Measurements from ENCODE around the gene FZR1.
"Not testable (repeated sequence)": the region's sequence is repeated elsewhere in the genome, so short reads cannot be mapped to it uniquely, and the experiment has no call there.

Gene FZR1

DNA sequence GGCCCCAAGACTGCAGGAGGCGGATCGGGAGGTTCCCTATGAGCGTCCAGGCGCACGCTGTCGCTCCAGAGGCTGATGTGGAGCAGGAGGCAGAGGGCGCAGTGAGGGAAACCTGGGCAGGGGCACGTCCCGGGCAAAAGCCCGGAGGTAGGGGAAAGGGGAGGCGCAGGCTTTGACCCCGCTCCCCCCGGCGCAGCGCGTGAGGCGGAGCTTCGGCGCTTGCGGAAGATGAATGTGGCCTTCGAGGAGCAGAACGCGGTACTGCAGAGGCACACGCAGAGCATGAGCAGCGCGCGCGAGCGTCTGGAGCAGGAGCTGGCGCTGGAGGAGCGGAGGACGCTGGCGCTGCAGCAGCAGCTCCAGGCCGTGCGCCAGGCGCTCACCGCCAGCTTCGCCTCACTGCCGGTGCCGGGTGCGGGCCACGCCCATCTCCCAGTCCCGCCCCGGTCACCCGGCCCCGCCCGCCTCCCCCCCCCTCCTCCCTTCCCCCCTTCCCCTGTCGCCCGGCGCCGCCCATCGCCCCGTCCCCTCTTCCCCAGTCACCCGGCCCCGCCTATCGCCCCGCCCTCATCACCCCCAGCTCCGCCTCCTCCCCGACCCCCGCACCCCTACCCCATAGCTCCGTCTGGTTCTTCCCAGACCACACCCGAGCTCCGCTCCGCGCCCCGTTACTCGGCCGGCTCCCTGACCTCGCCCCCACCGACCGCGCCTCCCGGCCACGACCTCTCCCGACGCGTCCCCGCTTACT lies 70.8 kb downstream of the FZR1 start:
- DNase-seq = no peak

DNA sequence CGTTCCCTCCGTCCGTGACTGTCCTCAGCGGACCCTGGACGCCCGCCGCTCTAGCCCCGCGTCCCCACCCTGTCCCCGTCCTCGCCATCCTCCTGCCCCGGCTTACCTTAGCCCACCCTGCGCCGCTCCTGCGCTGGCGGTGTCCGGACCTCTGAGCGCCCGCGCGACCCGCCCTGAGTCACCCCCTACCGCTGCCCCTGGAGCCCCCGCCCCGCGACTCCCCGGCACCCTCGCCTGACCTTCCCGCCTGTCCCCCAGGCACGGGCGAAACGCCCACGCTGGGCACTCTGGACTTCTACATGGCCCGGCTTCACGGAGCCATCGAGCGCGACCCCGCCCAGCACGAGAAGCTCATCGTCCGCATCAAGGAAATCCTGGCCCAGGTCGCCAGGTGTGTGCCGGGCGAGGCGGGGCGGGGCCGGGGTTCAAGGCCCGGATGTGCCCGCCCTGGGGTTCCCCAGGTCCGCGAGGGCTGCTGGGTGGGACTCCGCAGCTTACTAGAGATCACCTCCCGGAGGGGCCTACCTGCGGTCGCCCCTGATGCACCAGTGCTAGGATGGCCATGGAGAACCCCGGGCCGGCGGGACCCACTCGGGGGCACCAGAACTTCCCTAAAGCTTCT lies 71.7 kb downstream of the FZR1 start:
- no peak for DNase-seq

DNA sequence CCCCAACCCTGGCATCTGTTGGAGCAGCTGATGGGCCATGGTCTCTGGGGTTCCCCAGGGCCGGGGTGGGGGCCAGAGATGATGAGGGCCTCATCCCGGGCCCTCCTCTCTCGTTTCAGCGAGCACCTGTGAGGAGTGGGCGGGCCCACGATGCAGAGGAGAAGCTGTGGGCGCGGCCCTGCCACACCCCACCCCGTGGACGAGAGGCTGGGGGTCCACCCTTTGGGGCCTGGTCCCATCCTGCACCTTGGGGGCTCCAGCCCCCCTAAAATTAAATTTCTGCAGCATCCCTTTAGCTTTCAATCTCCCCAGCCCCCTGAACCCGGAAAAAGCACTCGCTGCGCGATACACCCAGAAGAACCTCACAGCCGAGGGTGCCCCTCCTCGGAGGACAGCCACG lies 72.3 kb downstream of the FZR1 start:
- DNase-seq = no peak

DNA sequence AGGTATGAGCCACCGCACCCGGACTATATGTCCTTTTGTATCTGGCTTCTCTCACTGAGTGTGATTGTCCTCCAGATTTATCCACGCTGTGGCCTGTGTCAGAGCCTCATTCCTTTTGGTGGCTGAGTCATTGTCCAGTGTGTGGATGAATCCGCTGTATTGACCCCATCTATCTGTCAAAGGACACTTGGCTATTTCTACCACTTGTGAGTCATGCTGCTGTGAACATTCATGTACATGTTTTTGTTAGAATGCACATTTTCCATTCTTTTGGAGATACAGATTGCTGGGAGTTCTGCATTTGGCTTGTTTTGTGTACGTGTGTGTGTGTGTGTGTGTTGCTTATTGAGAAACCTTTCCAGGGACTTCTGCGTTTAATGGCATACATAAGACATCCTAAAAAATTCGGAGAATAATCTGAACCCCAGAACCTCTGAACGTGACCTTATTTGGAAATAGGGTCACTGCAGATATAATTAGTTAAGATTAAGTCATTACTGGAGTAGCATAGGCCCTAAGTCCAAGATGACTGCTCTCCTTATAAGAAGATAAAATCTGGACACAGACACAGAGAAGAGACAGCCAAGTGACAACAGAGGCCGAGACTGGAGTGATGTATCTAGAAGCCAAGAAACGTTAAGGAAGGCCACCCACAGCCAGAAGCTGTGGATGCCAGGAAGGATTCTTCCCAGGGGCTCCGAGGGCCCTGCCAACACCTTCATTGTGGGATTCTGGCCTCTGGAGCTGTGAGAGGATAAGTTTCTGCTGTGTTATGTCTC lies 74.2 kb downstream of the FZR1 start:
- no peak for DNase-seq

DNA sequence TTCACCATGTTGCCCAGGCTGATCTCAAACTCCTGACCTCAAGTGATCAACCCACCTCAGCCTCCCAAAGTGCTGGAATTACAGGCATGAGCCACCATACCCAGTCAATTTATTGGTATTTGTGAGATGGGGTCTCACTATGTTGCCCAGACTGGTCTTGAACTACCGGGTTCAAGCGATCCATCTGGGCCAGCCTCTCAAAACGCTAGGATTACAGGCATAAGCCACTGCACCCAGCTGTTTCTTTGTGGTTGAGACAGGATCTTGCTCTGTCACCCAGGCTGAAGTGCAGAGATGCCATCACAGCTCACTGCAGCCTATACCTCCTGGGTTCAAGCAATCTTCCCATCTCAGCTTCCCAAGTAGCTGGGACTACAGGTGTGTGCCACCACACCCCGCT lies 75.7 kb downstream of the FZR1 start:
- not testable (repeated sequence) for DNase-seq

DNA sequence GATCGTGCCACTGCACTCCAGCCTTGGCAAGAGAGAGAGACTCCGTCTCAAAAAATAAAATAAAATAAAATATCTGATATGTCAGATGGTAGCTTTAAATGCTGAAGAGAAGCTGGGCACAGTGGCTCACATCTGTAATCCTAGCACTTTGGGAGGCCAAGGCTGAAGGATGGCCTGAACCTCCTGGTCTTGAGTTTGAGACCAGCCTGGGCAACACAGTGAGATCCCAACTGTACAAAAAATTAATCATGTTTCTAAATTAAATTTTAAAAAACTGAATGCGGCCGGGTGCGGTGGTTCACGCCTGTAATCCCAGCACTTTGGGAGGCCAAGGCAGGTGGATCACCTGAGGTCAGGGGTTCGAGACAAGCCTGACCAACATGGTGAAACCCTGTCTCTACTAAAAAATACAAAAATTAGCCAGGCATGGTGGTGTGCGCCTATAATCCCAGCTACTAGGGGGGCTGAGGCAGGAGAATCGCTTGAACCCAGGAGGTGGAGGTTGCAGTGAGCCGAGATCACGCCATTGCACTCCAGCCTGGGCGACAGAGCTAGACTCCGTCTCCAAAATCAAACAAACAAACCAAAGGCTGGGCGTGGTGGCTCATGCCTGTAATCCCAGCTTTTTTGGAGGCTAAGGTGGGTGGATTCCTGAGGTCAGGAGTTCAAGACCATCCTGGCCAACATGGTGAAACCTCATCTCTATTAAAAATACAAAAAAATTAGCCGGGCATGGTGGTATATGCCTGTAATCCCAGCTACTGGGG lies 78.1 kb downstream of the FZR1 start:
- DNase-seq = not testable (repeated sequence)

DNA sequence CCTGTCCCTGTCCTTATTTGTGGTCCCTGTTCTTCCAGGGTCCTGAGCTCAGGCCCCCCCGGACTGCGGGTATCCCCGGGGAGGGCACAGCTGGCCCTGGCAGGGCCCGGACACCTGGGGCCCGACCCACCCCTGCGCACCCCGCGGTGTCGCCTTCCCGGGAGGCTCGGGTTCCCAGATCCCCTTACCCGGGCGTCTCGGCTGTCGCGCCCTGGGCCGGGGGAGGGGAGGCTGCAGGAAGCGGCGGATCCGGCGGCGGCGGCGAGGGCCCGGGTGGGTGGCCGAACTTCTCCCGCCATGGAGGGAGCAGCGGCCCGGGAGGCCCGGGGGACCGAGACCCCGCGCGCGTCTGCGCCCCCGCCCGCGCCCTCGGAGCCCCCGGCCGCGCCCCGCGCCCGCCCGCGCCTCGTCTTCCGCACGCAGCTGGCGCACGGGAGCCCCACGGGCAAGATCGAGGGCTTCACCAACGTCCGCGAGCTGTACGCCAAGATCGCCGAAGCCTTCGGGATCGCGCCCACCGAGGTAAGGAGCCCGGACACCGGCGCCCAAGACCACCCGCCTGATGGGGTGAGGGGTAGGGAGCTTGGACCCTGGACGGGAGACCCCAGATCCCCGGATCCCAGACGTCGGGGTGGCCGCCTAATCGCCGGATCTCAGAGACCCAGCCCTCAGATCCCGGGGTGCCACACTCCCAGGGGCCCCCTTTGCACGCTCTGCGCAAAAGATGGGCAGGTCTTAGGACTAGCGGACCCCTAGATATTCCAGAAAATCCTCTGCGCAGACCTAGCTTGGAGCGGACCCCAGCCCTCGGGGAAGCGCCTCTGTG lies 79.4 kb downstream of the FZR1 start, which contains the start of gene GIPC3:
Gene GIPC3, plus strand, starts transcription at position 178 of the 826 bp plus-strand sequence. Its CDS starts 120 bp downstream, at position 298.
- DNase-seq = no peak

DNA sequence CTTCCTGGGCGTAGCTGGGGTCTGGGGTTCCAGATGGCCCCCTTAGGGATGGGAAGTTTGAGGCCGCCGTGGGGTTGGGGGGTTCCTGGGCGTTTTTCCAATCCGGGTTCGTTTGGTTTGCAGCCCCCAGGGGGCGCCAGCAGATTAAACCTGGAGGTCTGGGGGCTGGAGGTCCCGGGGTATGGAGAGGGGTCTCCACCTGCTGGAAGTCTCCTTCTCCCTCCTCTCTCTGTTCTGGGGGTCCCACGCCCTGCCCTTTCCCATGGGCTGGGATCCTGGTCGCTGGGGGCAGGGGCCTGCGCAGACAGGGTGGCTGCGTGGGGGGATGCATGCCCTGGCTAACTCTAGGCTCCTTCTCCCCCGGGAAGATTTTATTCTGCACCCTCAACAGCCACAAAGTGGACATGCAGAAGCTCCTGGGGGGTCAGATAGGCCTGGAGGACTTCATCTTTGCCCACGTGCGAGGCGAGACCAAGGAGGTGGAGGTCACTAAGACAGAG lies 80.1 kb downstream of the FZR1 start:
- no peak for DNase-seq

DNA sequence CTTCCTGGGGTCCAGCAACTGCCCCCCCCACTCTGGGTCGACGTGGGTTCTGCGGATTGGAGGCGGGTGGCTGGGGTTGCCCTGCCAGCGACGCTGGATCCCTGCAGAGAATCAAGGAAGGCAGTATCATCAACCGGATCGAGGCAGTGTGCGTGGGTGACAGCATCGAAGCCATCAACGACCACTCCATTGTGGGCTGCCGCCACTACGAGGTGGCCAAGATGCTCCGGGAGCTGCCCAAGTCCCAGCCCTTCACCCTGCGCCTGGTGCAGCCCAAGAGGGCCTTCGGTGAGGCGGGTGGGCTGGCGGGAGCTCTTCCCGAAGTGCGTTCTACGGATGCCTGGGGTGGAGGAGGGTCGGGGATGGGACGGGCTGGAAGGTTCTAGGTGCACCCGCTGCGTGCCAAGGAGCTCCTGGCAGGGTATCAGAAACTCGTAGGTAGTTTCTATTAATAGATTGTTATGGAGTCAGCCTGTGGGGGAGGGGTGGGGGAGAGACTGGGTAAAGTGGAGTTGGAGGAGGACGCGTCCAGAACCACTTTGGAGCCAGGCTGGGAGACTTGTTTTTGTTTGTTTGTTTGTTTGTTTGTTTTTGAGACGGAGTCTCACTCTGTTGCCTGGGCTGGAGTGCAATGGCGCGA lies 80.7 kb downstream of the FZR1 start:
- DNase-seq = no peak

All from SIG-M5 (cell line).